Activated CD8-positive, alpha-beta T cell treated with anti-CD3 and anti-CD28 coated beads for 36 hours (primary cell): ENCODE measurements around the gene CCDC110. TPM values are rescaled to one million over a fixed set of nuclear protein-coding genes. Genes with fewer than 3 reads are reported as not detected.
A peak's percentile ranks its signal among the peaks of the same experiment; 100 is the strongest.

Source experiments
- ATAC-seq: fragments of 200-7000 bp; cut with Tn5 transposase; one replicate; pipeline ENCODE4 v1.10.0; 2021; ENCODE audit warnings: mild to moderate bottlenecking, moderate library complexity
- CTCF ChIA-PET: fragments of 350-600 bp; sonication (Branson Sonifier 250); formaldehyde crosslinking; loops from one replicate; lab custom pipeline; 2021; ENCODE audit warnings: antibody characterized with exemption; lab: Charles Lee
- POLR2A ChIA-PET: fragments of 350-600 bp; sonication (Branson Sonifier 250); formaldehyde crosslinking; loops from one replicate; lab custom pipeline; 2021; ENCODE audit warnings: antibody characterized with exemption; lab: Charles Lee
- DNase-seq: peaks from one replicate; pipeline ENCODE4 v3.0.0-alpha.2; 2020
- H3K27ac Mint-ChIP-seq: one replicate; pipeline ENCODE4 v1.8.0; 2021; ENCODE audit warnings: mild to moderate bottlenecking, mixed read lengths
- H3K27me3 Mint-ChIP-seq: one replicate; pipeline ENCODE4 v1.8.0; 2021; ENCODE audit warnings: mixed read lengths
- H3K36me3 Mint-ChIP-seq: one replicate; pipeline ENCODE4 v1.8.0; 2021; ENCODE audit warnings: low read depth, mixed read lengths
- H3K4me1 Mint-ChIP-seq: one replicate; pipeline ENCODE4 v1.8.0; 2021; ENCODE audit warnings: low read depth, mixed read lengths
- H3K4me3 Mint-ChIP-seq: one replicate; pipeline ENCODE4 v1.8.0; 2021; ENCODE audit warnings: mild to moderate bottlenecking, moderate library complexity, mixed read lengths
- H3K9me3 Mint-ChIP-seq: one replicate; pipeline ENCODE4 v1.8.0; 2021; ENCODE audit warnings: mixed read lengths
- intact Hi-C: fragments of 100-400 bp; cut with micrococcal nuclease; formaldehyde crosslinking; loops from one replicate; pipeline ENCODE4 v1.10.0; 2022
- total RNA-seq, 2 experiments: library from RNA; stranded (reverse); gene quantifications; one replicate each; pipeline ENCODE4 v1.2.3, GENCODE V29; 2021
- TF ChIP-seq, protein P1 (sequence below): fragments of 200-600 bp; IDR thresholded peaks from one replicate; pipeline ENCODE4 v1.8.0; 2022; ENCODE audit warnings: antibody characterized with exemption, mild to moderate bottlenecking

CCDC110 gene
- under 1 TPM; 0.45 to 0.81 TPM for total RNA-seq

DNA sequence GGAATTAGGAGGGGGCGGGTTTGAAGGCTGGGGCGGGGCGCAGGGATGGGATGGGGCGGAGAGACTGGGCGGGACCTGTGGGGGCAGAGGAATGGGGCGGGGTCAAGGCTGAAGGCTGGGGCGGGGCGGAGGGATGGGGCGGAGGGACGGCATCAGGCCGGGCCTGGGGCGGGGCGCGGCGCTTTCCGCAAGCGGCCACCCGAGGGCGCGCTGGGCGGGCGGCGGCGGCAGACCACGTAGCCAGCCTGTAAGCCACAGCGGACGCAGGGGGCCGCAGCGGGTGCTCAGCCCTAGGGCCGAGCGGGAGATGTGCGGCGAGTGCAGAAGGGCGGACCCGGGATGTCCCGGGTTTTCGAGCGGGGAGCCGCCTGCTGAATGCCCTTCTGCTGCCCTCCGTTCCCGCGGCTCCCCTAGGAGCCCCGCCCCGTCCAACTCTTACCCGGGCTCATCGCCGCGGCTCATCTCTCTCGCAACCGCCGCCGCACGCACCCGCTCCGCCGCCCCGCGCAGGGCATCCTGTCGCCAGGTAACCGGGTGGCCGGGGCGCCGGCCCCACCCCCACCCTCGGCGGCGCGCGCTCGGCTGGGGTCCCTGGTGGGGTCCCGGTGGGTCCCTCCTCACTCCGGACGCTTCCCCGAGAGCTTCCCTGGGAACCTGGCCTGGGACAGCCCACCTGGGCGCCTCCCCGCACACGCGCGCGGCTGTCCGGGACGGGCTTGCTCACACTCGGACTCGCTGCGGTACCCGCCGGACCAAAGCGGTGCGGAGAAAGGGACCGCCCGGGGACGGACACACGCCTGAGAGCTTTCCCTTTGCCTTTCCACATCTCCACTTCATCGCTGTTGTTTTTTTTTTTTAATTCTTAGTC, at the start of gene CCDC110:
TSS of gene CCDC110 (minus strand) at position 499 of the 868 bp plus-strand sequence. CDS start at position 449, 50 bp downstream.
- TF ChIP-seq, protein P1, sequence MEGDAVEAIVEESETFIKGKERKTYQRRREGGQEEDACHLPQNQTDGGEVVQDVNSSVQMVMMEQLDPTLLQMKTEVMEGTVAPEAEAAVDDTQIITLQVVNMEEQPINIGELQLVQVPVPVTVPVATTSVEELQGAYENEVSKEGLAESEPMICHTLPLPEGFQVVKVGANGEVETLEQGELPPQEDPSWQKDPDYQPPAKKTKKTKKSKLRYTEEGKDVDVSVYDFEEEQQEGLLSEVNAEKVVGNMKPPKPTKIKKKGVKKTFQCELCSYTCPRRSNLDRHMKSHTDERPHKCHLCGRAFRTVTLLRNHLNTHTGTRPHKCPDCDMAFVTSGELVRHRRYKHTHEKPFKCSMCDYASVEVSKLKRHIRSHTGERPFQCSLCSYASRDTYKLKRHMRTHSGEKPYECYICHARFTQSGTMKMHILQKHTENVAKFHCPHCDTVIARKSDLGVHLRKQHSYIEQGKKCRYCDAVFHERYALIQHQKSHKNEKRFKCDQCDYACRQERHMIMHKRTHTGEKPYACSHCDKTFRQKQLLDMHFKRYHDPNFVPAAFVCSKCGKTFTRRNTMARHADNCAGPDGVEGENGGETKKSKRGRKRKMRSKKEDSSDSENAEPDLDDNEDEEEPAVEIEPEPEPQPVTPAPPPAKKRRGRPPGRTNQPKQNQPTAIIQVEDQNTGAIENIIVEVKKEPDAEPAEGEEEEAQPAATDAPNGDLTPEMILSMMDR = peak; percentile 56
- no peak within 1 kb of the TSS for H3K27ac Mint-ChIP-seq
- POLR2A ChIA-PET = interaction anchor here (1.0 kb wide), 1 partner anchor 46 kb away, joined by 3 read pairs; no protein-coding TSS in a partner anchor
- H3K27me3 Mint-ChIP-seq = peaks cover 16% of the 10 kb centered on the region
- H3K4me3 Mint-ChIP-seq = peak within 1 kb of the TSS; percentile 84
- CTCF ChIA-PET = interaction anchor here (0.7 to 1.2 kb wide), 2 partner anchors 46 to 126 kb away, joined by 3 to 9 read pairs; no protein-coding TSS in a partner anchor
- H3K36me3 Mint-ChIP-seq = no peaks in the 10 kb centered on the region
- H3K4me1 Mint-ChIP-seq = peaks cover 6% of the 10 kb centered on the region
- no peaks in the 10 kb centered on the region for H3K9me3 Mint-ChIP-seq
- intact Hi-C loops = loop anchor here (5.0 kb wide), 1 partner anchor 126 kb away; no protein-coding TSS in a partner anchor
- ATAC-seq = peak; percentile 99
- DNase-seq = peak; percentile 93

DNA sequence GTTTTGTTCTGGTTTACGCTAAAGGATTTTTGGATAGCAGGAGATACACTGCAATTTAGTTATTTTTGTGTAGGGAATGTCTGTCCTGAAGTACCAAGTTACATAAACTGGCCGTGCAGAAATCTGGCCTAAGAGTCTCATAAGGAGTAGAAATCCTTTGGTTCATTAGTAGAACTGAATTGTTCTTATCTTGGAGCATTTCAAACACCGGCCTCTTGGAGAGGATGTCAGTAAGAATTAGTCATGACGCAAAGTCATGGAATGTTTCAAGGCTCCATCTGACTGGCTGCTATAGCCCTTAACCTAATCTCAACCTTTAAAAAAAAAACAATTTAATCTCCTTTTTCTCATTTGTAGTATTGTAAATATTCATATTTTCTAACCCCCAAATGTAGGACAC, 48.6 kb upstream of the CCDC110 start:
- Mint-ChIP-seq H3K36me3 (no peaks in the 10 kb centered on the region), H3K4me3 (no peak overlapping the region), H3K27ac (no peak overlapping the region), H3K27me3 (peaks cover 16% of the 10 kb centered on the region), H3K4me1 (no peaks in the 10 kb centered on the region), H3K9me3 (no peaks in the 10 kb centered on the region)
- DNase-seq (no peak), ATAC-seq (no peak)
- POLR2A ChIA-PET = no interaction called here
- TF ChIP-seq, protein P1 = no peak
- CTCF ChIA-PET = interaction anchor here (0.8 kb wide), 1 partner anchor 9 kb away, joined by 3 read pairs; no protein-coding TSS in a partner anchor
- intact Hi-C loops = no loop called here

DNA sequence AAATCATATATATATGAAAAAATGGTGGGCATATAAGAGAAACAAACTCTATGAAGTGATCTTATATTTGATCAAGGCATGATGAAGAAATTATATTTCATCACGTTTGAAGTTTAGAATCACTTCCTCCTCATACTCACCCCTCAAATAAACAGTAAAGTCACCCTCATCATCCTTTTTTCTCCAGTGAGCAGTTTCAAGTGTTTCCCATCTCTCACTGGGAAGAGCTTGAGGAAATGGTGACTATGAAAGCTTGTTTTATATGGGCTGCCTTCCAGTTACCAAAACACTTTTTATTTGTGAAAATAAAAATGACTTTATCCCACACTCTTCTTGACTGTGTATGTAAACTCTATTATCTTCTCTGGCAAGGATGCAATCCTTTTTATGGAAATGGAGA, 47.0 kb upstream of the CCDC110 start:
- ATAC-seq (no peak), DNase-seq (no peak)
- Mint-ChIP-seq H3K4me1 (peaks cover 5% of the 10 kb centered on the region), H3K36me3 (no peaks in the 10 kb centered on the region), H3K27me3 (peaks cover 26% of the 10 kb centered on the region), H3K27ac (no peak overlapping the region), H3K9me3 (no peaks in the 10 kb centered on the region), H3K4me3 (no peak overlapping the region)
- intact Hi-C loops = no loop called here
- CTCF ChIA-PET = interaction anchor here (1.1 kb wide), 1 partner anchor 10 kb away, joined by 3 read pairs; no protein-coding TSS in a partner anchor
- TF ChIP-seq, protein P1 = no peak
- POLR2A ChIA-PET = no interaction called here

DNA sequence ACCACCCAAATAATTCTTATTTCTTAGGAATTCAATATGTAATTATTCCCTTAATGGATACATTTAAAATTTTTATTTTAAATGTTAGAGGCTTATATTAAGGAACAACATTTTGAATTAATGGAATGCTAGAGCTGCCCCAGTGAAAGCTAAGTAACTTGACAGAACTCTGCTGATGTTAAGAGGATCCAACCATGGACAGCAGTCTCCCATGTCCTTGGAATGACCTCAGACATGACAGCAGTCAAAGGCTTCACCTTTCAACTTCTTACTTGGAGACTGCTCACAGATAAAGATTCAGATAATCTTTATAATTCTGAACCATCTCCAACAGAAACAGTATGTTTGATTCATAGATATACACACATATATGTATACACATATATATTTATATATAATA, 46.5 kb upstream of the CCDC110 start:
- Mint-ChIP-seq H3K27me3 (peaks cover 29% of the 10 kb centered on the region), H3K36me3 (no peaks in the 10 kb centered on the region), H3K4me3 (no peak overlapping the region), H3K27ac (no peak overlapping the region), H3K4me1 (peaks cover 8% of the 10 kb centered on the region), H3K9me3 (no peaks in the 10 kb centered on the region)
- intact Hi-C loops = no loop called here
- POLR2A ChIA-PET = no interaction called here
- CTCF ChIA-PET = no interaction called here
- TF ChIP-seq, protein P1 = no peak
- ATAC-seq (no peak), DNase-seq (no peak)

DNA sequence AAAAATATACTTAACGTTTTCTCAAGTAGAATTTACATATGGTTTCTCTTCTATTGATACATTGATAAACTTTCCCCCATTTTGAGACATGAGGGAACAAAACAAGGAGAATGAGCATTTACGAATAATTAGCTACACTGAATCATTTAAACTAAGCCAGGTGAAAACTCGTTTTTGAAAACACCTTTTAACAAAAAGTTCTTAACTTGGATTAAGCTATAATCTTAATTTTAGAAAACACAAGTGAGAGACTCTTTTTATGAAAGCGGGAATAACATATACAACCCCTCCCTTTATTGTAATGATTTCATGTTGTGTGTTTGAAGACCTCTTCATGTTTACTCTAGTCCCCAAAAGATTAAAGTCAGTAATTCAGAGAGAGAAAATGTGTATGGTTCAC, 43.7 kb upstream of the CCDC110 start:
- Mint-ChIP-seq H3K27me3 (peaks cover 44% of the 10 kb centered on the region), H3K4me1 (peaks cover 13% of the 10 kb centered on the region), H3K9me3 (no peaks in the 10 kb centered on the region), H3K4me3 (no peak overlapping the region), H3K27ac (no peak overlapping the region), H3K36me3 (no peaks in the 10 kb centered on the region)
- ATAC-seq (no peak), DNase-seq (no peak)
- TF ChIP-seq, protein P1 = no peak
- POLR2A ChIA-PET = no interaction called here
- CTCF ChIA-PET = interaction anchor here (0.8 to 0.9 kb wide), 3 partner anchors 11 to 83 kb away, joined by 3 to 4 read pairs (median 3); no protein-coding TSS in a partner anchor
- intact Hi-C loops = no loop called here
